DMS53 treated with DMSO at 0.1 percent for 48 hours (cell line): ENCODE measurements around the gene GRIK5.

ENCODE experiments used
- DNase-seq: peaks from one replicate; lab custom pipeline; 2025; ENCODE audit not compliant: unreplicated experiment; lab: John Stamatoyannopoulos, UW

The GRIK5 gene

DNA sequence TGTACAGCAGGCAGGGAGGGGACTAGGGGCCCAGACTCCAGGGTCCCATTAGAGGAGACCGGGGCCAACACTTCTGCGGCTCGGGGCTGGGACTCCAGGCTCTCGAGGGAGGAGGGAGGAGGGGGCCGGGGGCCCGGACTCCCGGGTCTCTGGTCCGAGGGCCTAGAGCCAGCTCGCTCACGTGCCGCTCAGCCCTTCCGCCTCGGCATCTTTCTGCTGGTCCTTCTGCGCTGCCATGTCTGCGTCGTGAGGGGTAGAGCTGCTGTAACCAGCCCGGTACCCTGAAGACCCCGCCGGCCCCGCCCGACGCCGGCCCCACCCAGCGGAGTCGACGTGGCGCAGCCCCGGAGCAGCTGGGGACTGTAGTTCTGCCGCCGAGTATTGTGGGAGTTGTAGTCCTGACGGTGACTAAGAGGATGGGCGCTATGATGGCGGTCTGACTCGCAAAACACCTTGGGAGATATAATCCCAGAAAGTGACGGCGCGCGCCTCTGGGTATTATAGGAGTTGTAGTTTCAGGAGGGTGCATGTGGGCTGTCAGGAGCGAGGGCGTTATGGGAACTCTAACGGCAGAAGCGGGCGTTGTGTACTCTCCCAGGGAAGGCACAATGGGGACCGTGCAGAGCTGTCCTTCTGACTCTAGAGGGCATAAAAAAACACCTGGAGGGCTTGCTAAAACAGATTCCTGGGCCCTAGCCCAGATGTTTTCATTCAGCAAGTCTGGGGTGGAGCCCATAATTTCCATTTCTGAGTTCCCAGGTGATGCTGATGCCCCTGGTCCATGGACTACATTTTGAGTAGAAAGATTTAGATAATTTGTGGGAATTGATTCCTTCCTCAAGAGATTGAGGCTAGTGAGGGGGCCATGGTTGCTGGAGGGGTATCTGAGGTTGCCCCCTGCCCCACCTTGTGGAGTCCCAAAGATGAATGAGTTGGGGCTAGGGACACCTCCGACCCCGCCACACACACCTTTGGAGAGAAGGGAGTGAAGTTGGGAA, 110.7 kb downstream of the GRIK5 start, which contains the start of gene RABAC1:
Gene RABAC1 (minus strand): TSS at position 266 of the 998 bp plus-strand sequence. CDS start 29 bp downstream, at position 237.
- peak; percentile 91 for DNase-seq

DNA sequence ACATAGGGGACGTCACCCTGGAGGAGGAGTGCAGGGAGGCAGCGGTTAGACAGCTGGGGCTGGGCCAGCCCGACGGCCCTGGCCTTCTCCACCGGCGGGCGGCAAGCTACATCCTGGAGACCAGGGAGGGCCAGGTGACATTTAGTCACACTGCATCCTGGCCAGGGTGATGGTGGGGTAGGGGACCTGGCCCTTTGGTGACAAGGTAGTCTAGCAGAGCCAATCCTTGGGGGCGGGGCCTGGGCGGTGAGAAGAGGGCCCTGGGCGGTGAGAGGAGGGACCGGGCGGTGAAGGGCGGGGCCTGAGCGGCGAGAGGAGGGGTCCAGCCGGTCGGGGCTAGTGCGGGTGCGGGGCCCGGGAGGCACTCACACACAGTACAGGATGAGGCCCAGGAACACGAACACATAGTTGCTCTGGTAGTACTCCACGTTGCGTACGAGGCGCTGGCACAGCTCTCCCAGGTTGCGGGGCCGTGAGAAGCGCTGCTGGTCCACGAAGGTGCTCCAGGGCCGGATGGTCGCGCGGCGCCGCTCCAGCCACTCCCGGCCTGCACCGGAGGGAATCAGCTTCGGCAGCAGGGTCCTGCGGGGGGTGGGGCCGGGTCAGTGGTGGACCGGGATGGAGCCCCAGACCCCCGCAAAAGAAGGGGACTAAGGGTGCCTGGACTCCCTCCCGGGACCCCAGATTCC, 111.5 kb downstream of the GRIK5 start:
- DNase-seq, result peak; percentile 53

DNA sequence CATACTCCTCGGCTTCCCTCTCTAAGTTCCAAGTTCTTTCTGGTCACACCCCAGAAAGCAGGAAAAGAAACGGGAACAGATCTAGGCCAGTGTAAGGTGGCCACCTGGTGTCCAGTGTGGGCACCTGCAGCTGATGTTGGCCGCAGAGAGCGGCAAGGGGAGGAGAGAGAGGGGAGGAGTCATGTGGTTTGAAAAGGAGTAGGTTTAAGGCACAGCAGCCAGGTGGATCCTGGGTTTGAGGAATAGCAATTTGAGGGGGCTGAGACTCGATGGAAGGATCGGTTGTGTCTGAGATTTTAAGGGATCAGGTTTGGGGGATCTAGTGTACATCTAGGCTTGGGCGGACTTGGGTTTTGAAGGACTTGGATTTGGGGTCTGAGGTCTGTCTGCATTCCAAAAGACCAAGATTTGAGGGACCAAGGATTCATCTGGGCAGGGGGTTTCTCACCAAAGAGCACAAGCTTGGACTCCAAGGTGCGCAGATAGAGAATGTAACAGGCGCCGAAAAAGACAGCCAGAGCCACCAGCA, 112.1 kb downstream of the GRIK5 start:
- DNase-seq, result peak; percentile 92

DNA sequence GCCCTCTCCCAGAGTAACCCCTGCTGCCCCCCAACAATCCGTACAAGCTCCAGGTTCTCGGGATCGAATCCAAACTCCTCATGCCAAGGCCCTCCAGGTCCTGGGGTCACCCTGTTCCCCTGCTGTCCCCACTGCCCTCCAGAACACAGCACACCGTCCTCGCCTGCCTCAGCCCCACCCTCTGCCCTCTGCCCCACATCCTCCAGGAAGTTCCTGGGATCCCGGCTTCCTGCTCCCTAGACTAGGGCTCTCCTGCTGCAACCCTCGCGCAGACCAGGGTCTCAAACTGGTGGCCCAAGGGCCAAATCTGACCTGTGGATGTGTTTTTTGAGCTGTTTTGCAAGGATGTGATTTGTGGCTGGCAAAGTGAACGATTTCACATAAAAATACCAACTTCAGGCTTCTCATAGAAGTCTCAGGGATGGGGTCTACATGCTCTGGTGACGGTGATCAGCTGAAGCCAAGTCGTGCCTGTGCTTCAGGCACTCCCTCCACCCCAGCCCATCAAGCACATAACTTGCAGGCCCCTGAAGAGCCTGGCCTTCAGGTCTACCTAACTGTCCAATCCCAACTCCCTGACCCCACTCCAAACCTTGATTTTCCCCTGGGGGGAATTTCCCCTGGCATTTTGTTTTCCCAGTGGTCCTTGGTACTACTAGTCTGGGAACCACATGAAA, 112.7 kb downstream of the GRIK5 start:
- no peak for DNase-seq

DNA sequence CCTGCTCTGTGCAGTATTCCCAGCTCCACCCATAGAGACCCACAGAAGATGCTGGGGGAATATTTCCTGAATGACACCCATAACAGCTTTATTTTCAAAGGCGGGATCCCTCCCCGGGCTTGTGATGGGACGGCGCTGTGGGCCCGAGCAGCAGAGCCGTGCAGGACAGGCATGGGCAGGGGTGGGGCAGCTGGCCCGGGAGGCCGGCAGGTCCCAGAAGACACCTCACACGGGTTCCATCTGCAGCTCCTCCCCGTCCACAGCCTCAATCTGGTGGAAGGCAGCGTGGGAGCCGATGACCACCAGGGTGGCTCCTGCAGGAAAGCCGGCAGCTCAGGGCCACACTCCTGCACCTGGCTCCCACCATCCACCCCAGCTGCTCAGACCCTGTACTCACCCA, 113.4 kb downstream of the GRIK5 start:
- no peak for DNase-seq

DNA sequence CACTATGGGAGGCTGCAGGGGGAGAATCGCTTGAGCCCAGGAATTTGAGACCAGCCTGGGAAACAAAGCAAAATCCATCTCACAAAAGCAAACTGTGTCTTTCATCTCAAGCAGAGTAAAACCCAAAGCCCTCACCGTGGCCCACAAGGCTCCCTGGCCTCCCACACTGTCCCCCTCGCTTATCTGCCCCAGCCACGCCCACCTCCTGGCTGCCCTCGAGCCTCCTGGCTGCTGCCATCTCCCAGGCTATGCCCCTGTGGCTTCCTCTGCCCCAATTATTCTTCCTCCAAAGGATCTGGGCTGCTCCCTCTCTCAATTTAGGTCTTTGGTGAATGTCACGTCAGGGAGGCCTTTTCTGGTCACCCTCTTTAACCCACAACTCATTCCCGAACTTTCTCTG, 114.5 kb downstream of the GRIK5 start:
- DNase-seq, result no peak

DNA sequence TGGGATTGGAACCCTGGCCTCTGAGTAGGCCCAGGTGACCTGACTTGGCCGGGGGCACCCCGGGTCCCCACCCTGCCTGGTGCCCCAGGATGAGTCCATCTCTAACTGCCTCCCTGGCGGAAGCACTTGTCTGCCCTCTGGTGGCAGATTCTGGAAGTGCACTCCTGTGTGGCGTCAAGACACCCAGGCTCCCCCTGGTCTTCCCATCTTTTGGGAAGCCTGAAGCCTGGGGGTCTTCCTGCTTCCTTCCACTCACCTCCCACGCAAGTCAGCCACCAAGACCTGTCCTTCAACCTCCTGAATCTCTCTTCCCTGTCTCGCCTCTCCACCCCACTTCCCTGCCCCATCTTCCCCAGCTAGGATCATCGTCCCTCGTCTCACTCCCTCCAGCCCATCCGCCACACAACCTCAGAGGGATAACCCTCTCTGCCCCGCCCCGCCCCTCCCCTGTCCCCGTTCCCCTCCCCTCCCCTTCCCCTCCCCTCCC, 118.3 kb downstream of the GRIK5 start:
- peak; percentile 46 for DNase-seq
